K562 (cell line): Measurements from ENCODE around the gene SPRR3. TPM values are rescaled to one million over a fixed set of nuclear protein-coding genes. Genes with fewer than 3 reads are reported as not detected.

Experiments
- ATAC-seq: fragments of 200-7000 bp; cut with Tn5 transposase; 3 replicates; pipeline ENCODE4 v1.9.1; 2020; ENCODE audit warnings: moderate library complexity
- BruUV-seq: library from RNA; stranded (reverse); fragments of 400-500 nt; replicated peaks from 2 replicates; lab custom pipeline; 2021; lab: Mats Ljungman, UMichigan
- CTCF ChIA-PET: fragments of 300-600 bp; formaldehyde crosslinking; extraction: SDS; loops from one replicate; lab custom pipeline; 2021; ENCODE audit warnings: low intra/inter-chr PET ratio; lab: Yijun Ruan, JAX
- POLR2A ChIA-PET: fragments of 300-600, 350-650 bp; sonication (Branson Sonifier 250); formaldehyde crosslinking; extraction: SDS; loops from one replicate; lab custom pipeline; 2021; ENCODE audit warnings: antibody characterized with exemption, inconsistent platforms; lab: Yijun Ruan, JAX
- DNase-seq, 4 experiments: peaks; one replicate each; pipeline versions ENCODE4 v3.0.0 to v3.0.0-alpha.2; 2011 to 2018; ENCODE audit warnings: low spot score in 3 of 4, mixed read lengths in 3 of 4; ENCODE audit errors: extremely low read depth in 1 of 4
- FAIRE-seq: peaks from 2 replicates; lab custom pipeline; 2011; peaks lifted over from hg19 to GRCh38; lab: Jason Lieb, UNC
- H2AFZ ChIP-seq: 2 replicates; pipeline ENCODE4 v1.6.0; 2011; ENCODE audit warnings: low read depth, low read length, control low read depth, inconsistent platforms
- H3K27ac ChIP-seq: fragments of 200-600 bp; 3 replicates; pipeline ENCODE4 v1.8.0; 2011; ENCODE audit warnings: low read depth, mild to moderate bottlenecking, control low read depth, inconsistent platforms, low read length, moderate library complexity, mixed read lengths; ENCODE audit errors: extremely low read depth
- H3K27me3 ChIP-seq, 2 experiments: fragments of 300-600 bp in 1 of 2; 2 replicates in 1 of 2; 3 replicates in 1 of 2; pipeline versions ENCODE4 v1.6.0 to v1.8.0; 2011; ENCODE audit warnings: inconsistent platforms in 2 of 2, low read length in 2 of 2, mild to moderate bottlenecking in 1 of 2, mixed read lengths in 1 of 2, moderate library complexity in 1 of 2; ENCODE audit not compliant: control insufficient read depth in 2 of 2, insufficient read depth in 2 of 2
- H3K36me3 ChIP-seq: fragments of 300-600 bp; 3 replicates; pipeline ENCODE4 v1.8.0; 2011; ENCODE audit warnings: mild to moderate bottlenecking, low read length, inconsistent platforms; ENCODE audit not compliant: control insufficient read depth, insufficient read depth
- H3K4me1 ChIP-seq, 2 experiments: fragments of 200-600 bp in 1 of 2; replicated peaks in 1 of 2; 2 replicates in 1 of 2; 3 replicates in 1 of 2; pipeline versions ENCODE4 v1.5.1 to v1.8.0; 2011; ENCODE audit warnings: inconsistent platforms in 2 of 2, low read length in 2 of 2, mild to moderate bottlenecking in 1 of 2, mixed read lengths in 1 of 2, moderate library complexity in 1 of 2; ENCODE audit not compliant: control insufficient read depth in 2 of 2, insufficient read depth in 2 of 2
- H3K4me2 ChIP-seq: 2 replicates; pipeline ENCODE4 v1.6.1; 2011; ENCODE audit warnings: low read length, control low read depth, inconsistent platforms, mixed read lengths; ENCODE audit not compliant: insufficient read depth
- H3K4me3 ChIP-seq: fragments of 200-600 bp; sonication (generic), shearing (Covaris generic); 2 replicates; pipeline ENCODE4 v1.5.1; 2016; ENCODE audit warnings: control low read depth, inconsistent platforms
- H3K79me2 ChIP-seq: fragments of 200-600 bp; 3 replicates; pipeline ENCODE4 v1.8.0; 2011; ENCODE audit warnings: low read length, inconsistent platforms; ENCODE audit not compliant: control insufficient read depth, insufficient read depth
- H3K9ac ChIP-seq, 2 experiments: 2 replicates each; pipeline versions ENCODE4 v1.6.0 to v1.6.1; 2011; ENCODE audit warnings: low read depth in 2 of 2, low read length in 2 of 2, control low read depth in 1 of 2, inconsistent platforms in 1 of 2, mild to moderate bottlenecking in 1 of 2, mixed read lengths in 1 of 2; ENCODE audit not compliant: insufficient read depth in 1 of 2
- H3K9me1 ChIP-seq: one replicate; pipeline ENCODE4 v1.6.0; 2011; ENCODE audit warnings: inconsistent platforms, mild to moderate bottlenecking, low read length, moderate library complexity; ENCODE audit not compliant: control insufficient read depth, insufficient read depth
- H3K9me3 ChIP-seq: replicated peaks from 2 replicates; pipeline ENCODE4 v1.5.1; 2011; ENCODE audit warnings: low read depth, low read length, inconsistent platforms; ENCODE audit not compliant: control insufficient read depth, insufficient read depth
- H4K20me1 ChIP-seq: replicated peaks from 2 replicates; pipeline ENCODE4 v1.6.1; 2011; ENCODE audit warnings: low read length, inconsistent platforms, mixed read lengths; ENCODE audit not compliant: control insufficient read depth, insufficient read depth
- ATF3 ChIP-seq, 2 experiments: fragments of 450-650 bp in 1 of 2; sonication (generic) in 1 of 2; formaldehyde crosslinking in 1 of 2; IDR thresholded peaks in 1 of 2; conservative IDR thresholded peaks in 1 of 2; 2 replicates each; pipeline versions ENCODE4 v1.6.1 to v1.8.1; 2016 to 2023; ENCODE audit warnings: mild to moderate bottlenecking in 2 of 2, moderate library complexity in 2 of 2, inconsistent platforms in 1 of 2, missing genetic modification reagents in 1 of 2
- BCOR ChIP-seq: fragments of 450-650 bp; IDR thresholded peaks from 2 replicates; pipeline ENCODE4 v1.6.1; 2016
- COPS2 ChIP-seq: fragments of 450-650 bp; conservative IDR thresholded peaks from 2 replicates; pipeline ENCODE4 v1.6.1; 2016; ENCODE audit warnings: mild to moderate bottlenecking, moderate library complexity
- DACH1 ChIP-seq: fragments of 450-650 bp; IDR thresholded peaks from 2 replicates; pipeline ENCODE4 v1.6.1; 2018; ENCODE audit not compliant: partially characterized antibody
- FOXP1 ChIP-seq: sonication (generic); formaldehyde crosslinking; IDR thresholded peaks from 2 replicates; pipeline ENCODE4 v1.8.0; 2022; ENCODE audit warnings: mild to moderate bottlenecking, missing genetic modification reagents
- GABPB2 ChIP-seq: fragments of 250-450 bp; sonication (Bioruptor Pico); conservative IDR thresholded peaks from 2 replicates; pipeline ENCODE4 v1.5.1; 2021; ENCODE audit warnings: mild to moderate bottlenecking
- MXI1 ChIP-seq: IDR thresholded peaks from 2 replicates; pipeline ENCODE4 v1.6.1; 2011; ENCODE audit warnings: low read depth, mild to moderate bottlenecking, improper control_type of control experiment, low read length
- NFYB ChIP-seq: IDR thresholded peaks from 2 replicates; pipeline ENCODE4 v1.6.1; 2011; ENCODE audit warnings: mild to moderate bottlenecking, moderate library complexity; ENCODE audit not compliant: insufficient read length; ENCODE audit errors: extremely low read depth
- RBM14 ChIP-seq: fragments of 200-400 bp; formaldehyde crosslinking; IDR thresholded peaks from 2 replicates; pipeline ENCODE4 v1.6.1; 2018; ENCODE audit warnings: low read depth, mild to moderate bottlenecking, low read length, moderate library complexity, borderline replicate concordance; ENCODE audit not compliant: insufficient read depth
- SMARCC2 ChIP-seq: fragments of 450-650 bp; IDR thresholded peaks from 2 replicates; pipeline ENCODE4 v1.6.1; 2017; ENCODE audit warnings: antibody characterized with exemption, moderate library complexity, mild to moderate bottlenecking, low read depth
- SREBF1 ChIP-seq: fragments of 150-350 bp; IDR thresholded peaks from 2 replicates; pipeline ENCODE4 v1.6.1; 2014; ENCODE audit warnings: antibody characterized with exemption, low read depth, low read length, borderline replicate concordance
- SRSF1 ChIP-seq: fragments of 200-400 bp; formaldehyde crosslinking; IDR thresholded peaks from 2 replicates; pipeline ENCODE4 v1.6.1; 2017; ENCODE audit warnings: mild to moderate bottlenecking, low read depth, low read length, moderate library complexity
- TBP ChIP-seq: optimal IDR thresholded peaks from 2 replicates; pipeline ENCODE3; 2011; ENCODE audit warnings: low read depth, low read length, improper control_type of control experiment
- TEAD4 ChIP-seq, 2 experiments: sonication (generic) in 1 of 2; formaldehyde crosslinking in 1 of 2; IDR thresholded peaks; 2 replicates each; pipeline versions ENCODE4 v1.6.1 to v1.8.0; 2012 to 2022; ENCODE audit warnings: borderline replicate concordance in 1 of 2, inconsistent platforms in 1 of 2, low read length in 1 of 2, mild to moderate bottlenecking in 1 of 2, missing genetic modification reagents in 1 of 2
- ZNF583 ChIP-seq: fragments of 250-450 bp; sonication (Bioruptor Pico); IDR thresholded peaks from 2 replicates; pipeline ENCODE4 v1.4.0; 2020
- WGBS: fragments of 100-300 bp; shearing (Covaris generic); methylation state at CpG from one replicate; pipeline ENCODE4 v1.1.6; 2016; ENCODE audit warnings: low coverage, mixed read lengths; ENCODE audit not compliant: insufficient coverage; ENCODE audit errors: missing lambda C conversion rate; 5-methylcytosine and 5-hydroxymethylcytosine counted together
- in situ Hi-C: fragments of 300-500 bp; cut with MboI; formaldehyde crosslinking; loops from 4 replicates; pipeline ENCODE4 v1.15.0; 2018; ENCODE audit warnings: inconsistent platforms, mixed read lengths
- intact Hi-C: fragments of 100-400 bp; cut with micrococcal nuclease; formaldehyde crosslinking; loops from 2 replicates; pipeline ENCODE4 v1.14.2; 2022
- polyA plus RNA-seq, 8 experiments: library from polyadenylated mRNA; depleted of rRNA in 4 of 8; stranded (reverse) in 5 of 8; unstranded in 3 of 8; fragments of >200 nt; fragmentation: Nextera tagmentation in 2 of 8; fragmentation: Illumina TruSeq in 1 of 8; extraction: Ambion mirVana in 2 of 8; extraction: Trizol in 1 of 8; gene quantifications; 2 replicates each; pipeline versions ENCODE4 v1.2.1 to v1.2.3, GENCODE V29; 2011 to 2014; ENCODE audit warnings: inconsistent platforms in 1 of 8, missing spikeins in 1 of 8
- total RNA-seq, 7 experiments: library from RNA; depleted of rRNA in 6 of 7; stranded (reverse); fragments of >200 nt in 6 of 7; fragmentation: Illumina TruSeq in 2 of 7; extraction: Trizol in 2 of 7; gene quantifications; 2 replicates each; pipeline versions ENCODE4 v1.2.1 to v1.2.3, GENCODE V29; 2011 to 2021; ENCODE audit warnings: low replicate concordance in 1 of 7

The SPRR3 gene
- total and polyA plus RNA-seq, 9 of the 15 experiments (the other 6 are each of a cell fraction or from before 2014, with no cell fraction given): not detected

DNA sequence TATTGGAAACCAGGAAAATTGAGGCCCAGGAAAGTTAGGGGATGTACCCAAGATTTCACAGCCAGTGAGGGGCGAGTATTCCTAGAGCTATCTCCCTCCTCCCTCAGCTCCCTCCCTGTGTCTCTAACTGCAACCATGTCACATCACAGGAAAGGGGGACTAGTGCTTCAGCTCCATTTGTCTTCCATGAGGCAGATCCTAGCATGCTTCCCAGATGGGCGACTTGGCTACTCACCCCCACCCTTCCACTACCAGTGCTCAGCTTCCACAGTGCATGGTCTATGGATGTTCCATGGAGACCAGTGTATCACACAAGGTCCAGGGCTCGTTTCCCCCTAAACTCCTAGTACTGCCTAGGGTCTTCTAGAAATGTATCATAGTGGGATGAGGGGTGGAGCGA, 35.7 kb upstream of the SPRR3 start:
- H3K27ac ChIP-seq: no peak overlapping the region
- CTCF ChIA-PET: no interaction called here
- H2AFZ ChIP-seq: no peak overlapping the region
- intact Hi-C loops: no loop called here
- no TSS peak for BruUV-seq
- no peaks in the 10 kb centered on the region for H3K4me1 ChIP-seq
- POLR2A ChIA-PET: interaction anchor here (0.6 to 0.9 kb wide), 2 partner anchors 165 to 323 kb away, joined by 3 read pairs; no protein-coding TSS in a partner anchor
- H3K9me3 ChIP-seq: no peaks in the 10 kb centered on the region
- ATAC-seq (no peak), DNase-seq (no peak), FAIRE-seq (no peak)
- H3K4me2 ChIP-seq: no peak overlapping the region
- H3K27me3 ChIP-seq: peaks cover 7 to 16% of the 10 kb centered on the region in 2 experiments; a peak in 4 of 5 replicates
- H3K9me1 ChIP-seq: no peaks in the 10 kb centered on the region
- no peak overlapping the region for H3K9ac ChIP-seq
- no peaks in the 10 kb centered on the region for H4K20me1 ChIP-seq
- H3K79me2 ChIP-seq: no peaks in the 10 kb centered on the region
- WGBS: 2% methylated on average over 4 of the region's 4 CpGs
- in situ Hi-C loops: loop anchor here (25.0 kb wide), 1 partner anchor 221 kb away; no protein-coding TSS in a partner anchor
- no peaks in the 10 kb centered on the region for H3K36me3 ChIP-seq
- no peak for TF ChIP-seq GABPB2
- no peak for TF ChIP-seq FOXP1 (CRISPR knock-in tag)
- TF ChIP-seq ZNF583 (CRISPR knock-in tag): no peak
- no peak for TF ChIP-seq MXI1
- TF ChIP-seq DACH1: no peak
- no peak for TF ChIP-seq ATF3 (IDR thresholded peaks at IDR 0.05)
- no peak for TF ChIP-seq ATF3 (CRISPR knock-in tag; conservative IDR thresholded peaks at IDR 0.05)
- no peak for TF ChIP-seq SMARCC2
- no peak for TF ChIP-seq COPS2
- no peak for TF ChIP-seq SREBF1
- TF ChIP-seq NFYB: no peak
- TF ChIP-seq SRSF1: no peak
- TF ChIP-seq TBP: no peak
- TF ChIP-seq TEAD4 (IDR thresholded peaks at IDR 0.05; ENCODE audit: low read length): no peak
- no peak for TF ChIP-seq TEAD4 (CRISPR knock-in tag; IDR thresholded peaks at IDR 0.05; ENCODE audit: borderline replicate concordance)
- TF ChIP-seq BCOR: no peak
- TF ChIP-seq RBM14: no peak
- no peak overlapping the region for H3K4me3 ChIP-seq
